ENCODE measurements around the gene HEATR1. TPM values are rescaled to one million over a fixed set of nuclear protein-coding genes. Genes with fewer than 3 reads are reported as not detected.
"Not testable (repeated sequence)": the region's sequence is repeated elsewhere in the genome, so short reads cannot be mapped to it uniquely, and the experiment has no call there.

Gene HEATR1
- total RNA-seq, 4 donors from 2014 or later, result 12.7 to 18.3 (median 16.8) TPM

DNA sequence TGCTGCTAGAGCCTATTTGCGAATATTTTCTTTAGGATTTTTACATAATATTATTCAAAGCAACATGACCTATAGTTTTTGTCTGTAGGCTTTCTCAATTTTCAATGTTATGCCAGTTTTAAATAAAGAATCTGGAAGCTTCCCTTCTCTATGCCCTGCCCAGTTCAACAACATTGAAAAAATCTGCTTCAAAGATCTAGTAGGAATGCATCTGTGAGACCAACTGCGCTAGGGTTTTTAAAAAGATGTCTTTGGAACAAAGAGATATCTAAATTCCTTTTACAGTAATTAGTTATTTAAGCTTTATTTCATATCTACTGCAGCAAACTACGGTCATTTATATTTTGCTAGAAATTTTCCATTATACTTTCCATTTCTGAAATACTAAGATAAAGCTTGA is 25.7 kb downstream of the HEATR1 start:
- intact Hi-C loops (cut with DNase I; ENCODE audit: low total_unique reads), result no loop called here
- no peak for DNase-seq (ENCODE audit: low spot score in 2 of 2)
- no peak for TF ChIP-seq POLR2A (IDR thresholded peaks at IDR 0.05)
- no peak for TF ChIP-seq CTCF (IDR thresholded peaks at IDR 0.05)
- WGBS, 2 donors, result 97 to 99% methylated on average over 3 of the region's 3 CpGs
- H3K4me3 ChIP-seq (ENCODE audit: low read depth, poor library complexity, severe bottlenecking), result no peak overlapping the region

- H3K4me3 ChIP-seq (ENCODE audit: low read depth, poor library complexity, severe bottlenecking); DNase-seq (ENCODE audit: low spot score in 2 of 2); intact Hi-C loops (cut with DNase I; ENCODE audit: low total_unique reads): not testable (repeated sequence)
- 84 to 91% methylated on average over 7 of the region's 7 CpGs for WGBS, 2 donors
These were observed 27.3 kb downstream of the HEATR1 start for GRCh38 chr1:236577041-236577440.

GRCh38 chr1:236576004-236576403 is 28.3 kb downstream of the HEATR1 start:
- intact Hi-C loops (cut with DNase I; ENCODE audit: low total_unique reads), result no loop called here
- 67 to 71% methylated on average over 2 of the region's 2 CpGs for WGBS, 2 donors
- TF ChIP-seq POLR2A (IDR thresholded peaks at IDR 0.05), result no peak
- no peak for TF ChIP-seq CTCF (IDR thresholded peaks at IDR 0.05)
- no peak overlapping the region for H3K4me3 ChIP-seq (ENCODE audit: low read depth, poor library complexity, severe bottlenecking)
- no peak for DNase-seq (ENCODE audit: low spot score in 2 of 2)

DNA sequence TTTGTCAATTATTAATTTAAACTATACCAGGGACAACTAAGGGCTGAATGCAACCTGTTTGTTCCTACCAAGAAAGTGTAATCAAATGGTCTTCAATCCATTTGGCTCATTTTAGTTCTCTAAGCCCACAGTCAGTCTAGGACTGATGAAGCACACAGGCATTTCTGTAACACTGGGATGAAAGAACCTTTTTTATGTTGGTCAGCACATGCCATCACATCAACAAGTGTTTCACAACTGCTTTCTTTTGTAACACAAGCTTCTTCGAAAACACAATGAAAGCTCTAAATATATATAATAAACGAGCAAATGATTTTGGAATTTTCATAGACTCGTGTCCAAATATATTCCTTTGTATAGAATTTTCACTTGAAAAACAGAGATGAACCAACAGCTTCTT is 28.8 kb downstream of the HEATR1 start:
- 89 to 93% methylated on average over 3 of the region's 3 CpGs for WGBS, 2 donors
- no peak overlapping the region for H3K4me3 ChIP-seq (ENCODE audit: low read depth, poor library complexity, severe bottlenecking)
- TF ChIP-seq CTCF (IDR thresholded peaks at IDR 0.05), result no peak
- no peak for TF ChIP-seq POLR2A (IDR thresholded peaks at IDR 0.05)
- DNase-seq (ENCODE audit: low spot score in 2 of 2), result no peak
- intact Hi-C loops (cut with DNase I; ENCODE audit: low total_unique reads), result no loop called here

DNA sequence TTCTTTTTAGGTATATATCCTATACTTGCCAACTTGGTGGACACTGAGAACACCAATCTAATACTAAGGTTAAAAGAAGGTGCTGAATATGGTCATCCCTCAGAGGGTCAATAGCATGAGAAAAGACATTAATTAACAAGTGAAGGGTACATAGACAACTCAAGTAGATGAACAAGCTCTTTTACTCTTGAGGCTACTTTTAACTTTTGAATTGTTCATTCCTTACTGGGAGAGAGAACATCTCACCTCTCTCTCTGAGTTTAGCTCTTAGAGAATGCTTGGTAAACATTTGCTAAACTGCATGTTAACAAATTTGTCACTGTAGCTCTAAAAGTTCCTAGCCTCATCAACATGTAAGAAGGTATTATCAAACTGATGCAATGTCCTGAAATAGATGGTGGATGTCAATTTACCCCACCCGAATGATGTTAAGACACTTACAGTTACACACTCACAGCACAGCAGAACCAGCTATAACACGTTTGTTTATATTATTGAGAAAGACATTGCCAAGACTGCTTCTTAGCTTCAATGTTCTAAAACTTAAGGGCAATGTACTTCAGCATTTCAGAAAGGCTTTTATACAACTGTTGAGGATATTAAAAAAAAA is 35.9 kb downstream of the HEATR1 start:
- intact Hi-C loops (cut with DNase I; ENCODE audit: low total_unique reads), result no loop called here
- H3K4me3 ChIP-seq (ENCODE audit: low read depth, poor library complexity, severe bottlenecking), result no peak overlapping the region
- WGBS, 2 donors, result 68 to 80% methylated on average over 2 of the region's 2 CpGs
- DNase-seq (ENCODE audit: low spot score in 2 of 2), result no peak
- TF ChIP-seq CTCF (IDR thresholded peaks at IDR 0.05), result no peak
- no peak for TF ChIP-seq POLR2A (IDR thresholded peaks at IDR 0.05)

GRCh38 chr1:236565530-236565929 is 38.8 kb downstream of the HEATR1 start:
- no peak for DNase-seq (ENCODE audit: low spot score in 2 of 2)
- WGBS, 2 donors, result 92 to 94% methylated on average over 5 of the region's 5 CpGs
- no peak overlapping the region for H3K4me3 ChIP-seq (ENCODE audit: low read depth, poor library complexity, severe bottlenecking)
- intact Hi-C loops (cut with DNase I; ENCODE audit: low total_unique reads), result no loop called here
- no peak for TF ChIP-seq CTCF (IDR thresholded peaks at IDR 0.05)
- TF ChIP-seq POLR2A (IDR thresholded peaks at IDR 0.05), result no peak

All from lower leg skin (tissue), 4 donors.